SKM-1 (cell line): ENCODE data around the gene RUNX1.

ENCODE experiments used
- DNase-seq: peaks from one replicate; lab custom pipeline; 2025; ENCODE audit not compliant: unreplicated experiment; lab: John Stamatoyannopoulos, UW

Gene RUNX1

GRCh38 chr21:34797921-34798535, 251.1 kb downstream of the RUNX1 start:
- no peak for DNase-seq

GRCh38 chr21:34797201-34797525, 251.9 kb downstream of the RUNX1 start:
- no peak for DNase-seq

GRCh38 chr21:34796518-34797200, 252.4 kb downstream of the RUNX1 start:
- DNase-seq = no peak

DNA sequence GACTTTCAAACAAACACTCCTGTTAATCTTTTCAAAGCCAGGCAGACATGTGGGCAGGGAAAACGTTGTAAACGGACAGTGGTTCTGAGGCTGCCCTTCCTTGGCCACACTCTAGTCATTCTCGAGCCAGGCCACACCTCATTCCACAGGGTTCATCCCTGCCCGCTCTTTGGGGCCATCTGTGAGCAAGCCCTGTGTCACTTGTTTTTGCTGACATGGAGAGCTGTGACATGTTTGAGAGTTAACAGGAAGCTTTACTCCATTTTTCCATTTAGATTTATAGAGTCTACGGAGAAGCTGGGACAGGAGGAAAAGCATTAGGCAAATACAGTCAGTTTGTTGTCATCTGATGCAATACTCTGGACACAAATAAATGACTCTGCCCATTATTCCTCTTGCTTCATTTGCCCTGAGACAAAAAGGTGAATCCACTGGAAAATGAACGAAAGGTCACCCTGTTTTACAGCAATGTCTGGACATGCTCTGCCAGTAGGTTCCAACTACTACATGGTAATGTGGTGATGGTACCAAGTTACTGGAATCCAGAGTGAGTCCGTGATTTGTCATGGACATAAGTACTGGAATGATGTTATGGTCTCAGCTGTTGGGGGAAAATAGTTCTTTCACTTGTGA, 253.4 kb downstream of the RUNX1 start:
- no peak for DNase-seq

GRCh38 chr21:34795175-34795547, 253.9 kb downstream of the RUNX1 start:
- no peak for DNase-seq

DNA sequence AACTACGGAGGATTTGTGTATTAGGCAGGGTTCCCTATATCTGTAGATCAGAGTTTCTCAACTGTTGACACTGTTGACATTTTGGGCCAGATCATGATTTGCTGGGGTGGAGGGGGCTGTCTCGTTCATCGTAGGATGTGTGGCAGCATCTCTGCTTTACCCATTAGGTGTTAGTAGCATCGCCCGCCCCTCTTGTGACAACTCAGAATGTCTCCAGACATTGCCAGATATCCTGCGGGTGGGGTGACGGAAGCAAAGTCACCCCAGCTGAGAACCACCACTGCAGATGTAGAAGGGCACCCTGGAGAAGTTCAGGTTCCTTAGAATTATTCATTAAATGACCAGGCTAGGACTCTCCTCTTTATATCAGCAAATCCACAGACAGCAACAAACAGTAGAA, 254.4 kb downstream of the RUNX1 start:
- DNase-seq = no peak

DNA sequence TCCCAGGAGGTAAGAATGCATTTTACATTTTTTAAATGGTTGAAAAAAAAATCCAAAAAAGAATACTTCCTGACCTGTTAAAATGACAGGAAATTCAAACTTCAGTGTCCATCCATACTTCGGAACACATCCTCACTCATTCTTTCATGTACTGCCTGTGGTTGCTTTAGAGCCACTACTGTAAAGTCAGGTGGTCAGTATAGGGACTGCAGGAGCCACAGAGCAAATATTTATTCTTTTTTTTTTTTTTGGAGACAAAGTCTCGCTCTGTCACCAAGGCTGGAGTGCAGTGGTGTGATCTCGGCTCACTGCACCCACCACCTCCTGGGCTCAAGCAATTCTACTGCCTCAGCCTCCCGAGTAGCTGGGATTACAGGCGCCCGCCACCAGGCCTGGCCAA, 255.6 kb downstream of the RUNX1 start:
- no peak for DNase-seq

GRCh38 chr21:34792504-34793089, 256.5 kb downstream of the RUNX1 start:
- peak; percentile 26 for DNase-seq

GRCh38 chr21:34791776-34792503, 257.2 kb downstream of the RUNX1 start:
- DNase-seq = no peak

- no peak for DNase-seq
Observed at GRCh38 chr21:34790834-34791233, 258.3 kb downstream of the RUNX1 start.

- no peak for DNase-seq
Observed at GRCh38 chr21:34790341-34790740, 258.8 kb downstream of the RUNX1 start.

GRCh38 chr21:34788879-34789278, 260.2 kb downstream of the RUNX1 start:
- no peak for DNase-seq

- DNase-seq = no peak
Observed at GRCh38 chr21:34783815-34784214, 265.3 kb downstream of the RUNX1 start.

DNA sequence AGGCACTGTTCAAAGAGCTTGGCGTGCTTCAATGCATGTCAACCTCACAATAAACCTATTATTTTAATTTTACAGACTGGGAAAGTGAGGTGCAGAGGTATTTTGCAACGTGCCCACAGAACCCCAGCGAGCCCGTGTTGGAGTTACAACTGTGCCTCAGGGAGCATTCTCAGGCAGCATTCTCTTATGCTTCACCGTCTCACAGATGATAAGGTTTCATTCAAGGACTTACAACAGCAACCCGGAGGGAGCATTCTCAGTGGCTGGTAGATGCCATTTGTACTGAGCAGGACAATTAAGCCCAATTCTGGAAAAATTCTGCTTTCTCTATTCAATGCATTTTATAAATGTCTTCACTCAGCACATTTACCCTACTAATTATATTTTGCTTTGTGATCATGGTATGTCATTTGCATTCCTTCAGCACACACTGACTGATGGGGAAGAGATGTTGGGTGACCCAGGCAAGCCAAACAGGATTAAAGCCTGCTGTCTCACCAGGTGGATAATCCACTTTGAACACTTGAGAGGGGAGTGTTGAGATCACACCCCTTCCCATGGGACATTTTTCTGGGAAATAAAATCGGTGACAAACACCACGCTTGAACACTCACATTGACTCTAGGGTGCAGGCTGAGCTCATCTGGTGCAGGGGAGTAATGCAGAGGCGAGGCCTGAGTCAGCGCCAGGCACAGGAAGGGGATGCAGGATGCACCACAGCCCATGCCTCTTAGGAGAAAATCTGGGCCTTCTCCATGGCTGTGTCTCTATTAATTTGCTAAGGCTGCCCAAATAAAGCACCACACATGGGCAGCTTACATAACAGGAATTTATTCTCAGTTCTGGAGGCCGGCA, 266.4 kb downstream of the RUNX1 start:
- no peak for DNase-seq

DNA sequence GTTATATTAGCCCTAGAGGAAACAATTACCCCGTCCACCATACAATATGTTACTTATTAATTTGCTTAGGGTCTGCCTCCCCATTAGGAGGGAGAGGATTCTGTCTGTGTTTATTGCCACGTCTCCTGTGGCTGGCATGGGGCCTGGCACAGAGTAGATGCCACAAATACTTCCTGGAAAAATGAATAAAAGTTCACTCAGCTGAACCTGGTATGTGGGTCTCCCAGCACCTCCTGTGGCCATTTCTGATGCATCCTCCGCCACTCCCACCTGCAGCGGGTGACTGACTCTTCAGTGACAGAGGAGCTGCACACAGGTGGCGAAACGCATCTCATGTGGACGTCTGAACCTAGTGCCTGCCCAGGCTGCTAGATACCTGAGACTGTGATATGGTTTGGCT, 267.6 kb downstream of the RUNX1 start:
- DNase-seq = no peak

- no peak for DNase-seq
Observed at GRCh38 chr21:34779860-34780259, 269.2 kb downstream of the RUNX1 start.

- DNase-seq = no peak
Observed at GRCh38 chr21:34775793-34776192, 273.3 kb downstream of the RUNX1 start.

GRCh38 chr21:34774750-34775149, 274.4 kb downstream of the RUNX1 start:
- no peak for DNase-seq

DNA sequence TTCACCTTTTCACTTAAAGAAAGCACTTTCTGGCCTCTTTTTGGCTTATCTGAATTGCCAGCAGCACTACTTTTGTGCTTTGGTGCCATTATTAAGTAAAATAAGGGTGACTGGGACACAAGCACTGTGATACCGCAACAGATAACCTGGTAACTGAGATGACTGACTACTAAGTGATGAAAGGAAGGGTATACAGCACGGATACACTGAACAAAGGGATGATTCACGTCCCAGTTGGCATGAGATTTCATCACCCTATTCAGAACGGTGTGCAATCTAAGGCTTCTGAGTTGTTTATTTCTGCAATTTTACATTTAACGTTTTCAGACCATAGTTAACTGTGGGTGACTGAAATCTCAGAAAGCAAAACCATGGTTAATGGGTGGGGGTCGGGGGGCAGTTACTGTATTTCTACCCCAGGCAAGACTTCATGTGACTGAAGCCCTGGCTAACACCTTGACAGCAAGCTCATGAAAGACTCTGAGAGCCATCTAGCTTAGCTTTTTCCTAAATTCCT, 277.5 kb downstream of the RUNX1 start:
- no peak for DNase-seq

DNA sequence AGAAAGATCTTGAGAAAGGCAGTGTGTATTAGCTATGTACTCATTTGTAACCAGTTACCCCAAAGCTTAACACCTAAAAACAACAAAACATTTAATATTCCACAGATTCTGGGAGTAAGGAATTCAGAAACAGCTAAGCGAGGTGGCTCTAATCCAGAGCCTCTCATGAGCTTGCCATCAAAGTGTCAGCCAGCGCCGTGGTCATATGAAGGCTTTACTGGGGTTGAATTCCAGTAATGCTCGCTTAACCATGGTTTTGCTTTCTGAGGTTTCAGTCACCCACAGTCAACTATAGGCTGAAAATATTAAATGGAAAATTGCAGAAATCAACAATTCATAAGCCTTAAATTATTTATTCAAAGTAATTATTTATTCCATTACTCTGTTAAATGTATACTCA, 278.5 kb downstream of the RUNX1 start:
- DNase-seq = no peak

DNA sequence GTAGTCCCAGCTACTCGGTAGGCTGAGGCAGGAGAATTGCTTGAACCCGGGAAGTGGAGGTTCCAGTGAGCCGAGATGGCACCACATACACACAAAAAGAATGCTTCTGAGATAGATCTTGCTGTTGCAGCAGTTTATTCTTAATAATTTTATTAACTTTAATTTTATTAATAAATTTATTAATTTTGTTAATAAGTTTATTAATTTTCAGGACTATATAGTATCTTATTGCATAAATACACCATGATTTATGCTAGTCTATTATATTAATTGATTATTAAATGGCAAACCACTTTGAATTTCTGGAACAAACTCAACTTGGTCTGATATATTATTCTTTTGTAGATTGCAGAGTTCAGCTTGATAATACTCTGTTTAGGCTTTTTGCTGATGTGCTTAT, 280.8 kb downstream of the RUNX1 start:
- no peak for DNase-seq
